RWPE2 (cell line): ENCODE measurements around the gene FADS1.

Experiments used
- ATAC-seq: fragments of 200-7000 bp; cut with Tn5 transposase; 3 replicates; pipeline ENCODE4 v1.9.1; 2021; ENCODE audit warnings: low read depth
- DNase-seq: peaks from one replicate; pipeline ENCODE4 v3.0.0-alpha.2; 2020; ENCODE audit warnings: low spot score
- H3K27ac ChIP-seq: fragments of 450-650 bp; 2 replicates; pipeline ENCODE4 v1.5.1; 2017; ENCODE audit warnings: mild to moderate bottlenecking; ENCODE audit not compliant: poor library complexity, severe bottlenecking
- H3K27me3 ChIP-seq: fragments of 250-450 bp; sonication (Bioruptor Pico); 2 replicates; pipeline ENCODE4 v1.5.1; 2021; ENCODE audit warnings: mild to moderate bottlenecking, moderate library complexity; ENCODE audit not compliant: insufficient read depth, poor library complexity, severe bottlenecking
- H3K36me3 ChIP-seq: fragments of 250-450 bp; sonication (Bioruptor Pico); 2 replicates; pipeline ENCODE4 v1.5.1; 2020; ENCODE audit warnings: low read depth, mild to moderate bottlenecking, moderate library complexity
- H3K4me1 ChIP-seq: fragments of 250-450 bp; sonication (Bioruptor Pico); 2 replicates; pipeline ENCODE4 v1.5.1; 2021; ENCODE audit warnings: mild to moderate bottlenecking, moderate library complexity; ENCODE audit not compliant: insufficient read depth, poor library complexity, severe bottlenecking
- H3K4me3 ChIP-seq: fragments of 250-450 bp; sonication (Bioruptor Pico); 2 replicates; pipeline ENCODE4 v1.5.1; 2021; ENCODE audit warnings: mild to moderate bottlenecking, moderate library complexity; ENCODE audit not compliant: severe bottlenecking
- H3K9me3 ChIP-seq: fragments of 250-450 bp; sonication (Bioruptor Pico); 2 replicates; pipeline ENCODE4 v1.5.1; 2021; ENCODE audit warnings: mild to moderate bottlenecking, moderate library complexity; ENCODE audit not compliant: severe bottlenecking
- CTCF ChIP-seq: fragments of 450-650 bp; IDR thresholded peaks from one replicate; pipeline ENCODE4 v1.5.1; 2017; ENCODE audit warnings: mild to moderate bottlenecking, moderate library complexity; ENCODE audit not compliant: poor library complexity, severe bottlenecking

The FADS1 gene

DNA sequence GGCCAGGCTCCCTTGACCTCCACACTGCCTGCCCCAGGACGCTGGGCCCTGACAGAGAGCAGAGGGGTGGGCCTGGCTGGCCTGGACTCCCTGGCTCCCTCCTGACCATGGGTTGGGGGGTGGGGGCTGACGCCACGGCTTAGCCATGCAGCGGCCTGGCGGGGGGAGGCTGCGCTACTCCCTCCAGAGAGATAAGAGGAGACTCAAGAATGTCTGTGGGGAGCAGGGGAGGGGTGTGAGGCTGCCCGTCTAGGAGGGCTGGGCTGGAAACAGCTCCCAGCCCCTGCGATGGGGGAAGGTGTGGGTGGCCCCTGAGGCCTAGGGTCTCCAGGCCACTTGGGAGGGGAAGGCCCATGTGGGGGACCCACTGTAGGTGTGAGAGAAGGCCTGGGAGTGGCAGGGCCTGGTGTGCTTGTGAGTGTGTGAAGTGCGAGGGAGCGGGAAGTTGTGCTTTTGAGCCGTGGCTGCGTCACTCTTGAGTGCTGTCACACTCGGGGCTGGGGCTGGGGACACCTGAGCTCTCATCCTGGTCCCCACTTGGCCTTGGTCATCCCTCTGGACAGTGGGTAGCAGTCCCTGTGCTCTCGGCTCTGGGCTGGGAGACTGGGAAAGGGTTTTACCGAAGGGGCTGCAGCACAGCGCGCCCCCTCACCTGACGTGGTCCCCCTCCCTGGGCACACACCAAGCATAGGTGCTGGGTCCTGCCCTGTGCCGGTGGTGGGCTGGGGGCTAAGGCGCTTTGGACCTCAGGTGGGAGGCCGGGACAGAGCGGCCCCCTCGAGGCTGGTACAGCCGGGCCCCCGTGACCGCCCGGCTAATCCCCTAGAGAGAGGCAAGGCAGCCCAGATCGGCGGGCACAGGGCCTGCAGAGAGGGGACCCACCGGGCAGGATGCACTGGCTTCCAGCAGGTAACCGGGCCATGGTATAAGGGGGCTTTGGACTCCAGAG, 62.0 kb downstream of the FADS1 start:
- Histone ChIP-seq H3K36me3 (no peaks in the 10 kb centered on the region), H3K4me3 (no peak overlapping the region), H3K9me3 (no peaks in the 10 kb centered on the region), H3K4me1 (peaks cover 2% of the 10 kb centered on the region), H3K27me3 (peaks cover 5% of the 10 kb centered on the region), H3K27ac (no peak overlapping the region)
- DNase-seq: no peak
- no peak for TF ChIP-seq CTCF
- ATAC-seq: no peak

DNA sequence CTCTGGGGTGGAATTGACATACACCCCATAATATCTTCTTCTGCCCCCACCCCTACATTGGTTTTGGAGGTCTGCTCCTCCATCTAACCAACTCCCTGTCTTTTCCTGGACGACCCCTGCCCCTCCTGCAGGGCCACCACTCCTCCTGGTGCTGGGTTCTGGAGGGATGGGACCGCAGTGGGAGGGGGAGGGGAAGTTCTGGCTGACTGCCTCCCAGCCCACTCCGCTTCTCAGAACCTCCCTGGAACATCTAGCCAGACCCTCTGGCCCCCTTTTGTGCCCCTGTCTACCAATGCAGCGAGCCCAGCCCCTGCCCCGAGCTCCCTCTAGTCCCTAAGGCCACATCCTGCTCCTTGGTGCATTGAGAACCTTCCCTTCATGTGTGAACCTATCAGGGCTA, 63.1 kb downstream of the FADS1 start:
- TF ChIP-seq CTCF: no peak
- Histone ChIP-seq H3K9me3 (no peaks in the 10 kb centered on the region), H3K36me3 (no peaks in the 10 kb centered on the region), H3K27ac (no peak overlapping the region), H3K4me3 (no peak overlapping the region), H3K4me1 (peaks cover 2% of the 10 kb centered on the region), H3K27me3 (peaks cover 5% of the 10 kb centered on the region)
- DNase-seq: no peak
- no peak for ATAC-seq

DNA sequence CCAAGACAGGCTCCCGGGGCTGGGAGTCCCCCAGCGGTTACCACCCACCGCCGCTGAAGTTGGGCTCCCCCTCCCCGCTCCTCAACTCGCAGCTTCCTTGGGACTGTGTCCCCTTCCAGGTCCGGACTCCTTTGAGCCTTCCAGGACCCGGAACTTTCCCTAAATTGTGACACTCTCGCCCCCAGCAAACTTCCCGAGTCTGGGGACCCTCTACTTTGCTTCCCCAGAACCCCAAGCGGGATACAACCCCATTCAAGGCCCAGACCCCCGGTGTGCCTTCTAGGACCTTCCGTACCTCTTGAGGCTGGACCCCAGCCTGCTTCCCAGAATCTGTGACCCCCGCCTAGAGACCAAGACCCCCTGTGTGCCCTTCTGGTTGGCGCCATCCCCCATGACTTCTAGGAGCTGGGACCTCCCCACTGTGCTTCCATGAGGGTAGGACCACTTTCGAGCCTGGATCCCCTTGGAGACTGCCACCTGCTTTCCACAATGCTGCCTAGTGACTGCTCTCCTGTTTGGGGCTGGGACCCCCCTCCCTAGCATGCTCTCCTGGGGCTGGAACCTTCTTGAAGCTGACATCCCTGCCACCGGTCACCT, 63.8 kb downstream of the FADS1 start:
- H3K4me3 ChIP-seq: peak overlapping the region; percentile 39
- ATAC-seq: no peak

GRCh38 chr11:61752117-61752924, 64.5 kb downstream of the FADS1 start, which contains the start of gene MYRF:
TSS of gene MYRF (plus strand) at chr11:61752636. CDS start at chr11:61752745, 109 bp downstream.
- Histone ChIP-seq H3K4me3 (peak within 1 kb of the TSS; percentile 39), H3K27me3 (peaks cover 5% of the 10 kb centered on the region), H3K27ac (no peak within 1 kb of the TSS), H3K4me1 (peaks cover 2% of the 10 kb centered on the region), H3K9me3 (no peaks in the 10 kb centered on the region), H3K36me3 (no peaks in the 10 kb centered on the region)
- peak; percentile 75 for TF ChIP-seq CTCF
- no peak for DNase-seq
- ATAC-seq: peak; percentile 41

More for the DNA sequence above, 63.8 kb downstream of the FADS1 start:
- no peak for TF ChIP-seq CTCF
- Histone ChIP-seq H3K36me3 (no peaks in the 10 kb centered on the region), H3K9me3 (no peaks in the 10 kb centered on the region), H3K4me1 (peaks cover 2% of the 10 kb centered on the region), H3K27ac (no peak overlapping the region), H3K27me3 (peaks cover 5% of the 10 kb centered on the region)
- DNase-seq: no peak
